HepG2 (cell line): Measurements from ENCODE around the gene TGM3. TPM values are rescaled to one million over a fixed set of nuclear protein-coding genes. Genes with fewer than 3 reads are reported as not detected.

Experiments
- BCL6 ChIP-seq: IDR thresholded peaks from 2 replicates; pipeline ENCODE4 v1.6.1; 2016; ENCODE audit warnings: missing genetic modification reagents, missing compliant biosample characterization
- ETV5 ChIP-seq: IDR thresholded peaks from 2 replicates; pipeline ENCODE4 v1.6.1; 2018; ENCODE audit warnings: missing biosample characterization, missing genetic modification reagents, inconsistent platforms, borderline replicate concordance
- FOSL2 ChIP-seq: sonication (generic); formaldehyde crosslinking; IDR thresholded peaks from 2 replicates; pipeline ENCODE4 v1.4.0; 2020; ENCODE audit warnings: missing genetic modification reagents
- HHEX ChIP-seq: IDR thresholded peaks from 2 replicates; pipeline ENCODE4 v1.6.1; 2016; ENCODE audit warnings: control low read depth
- HMG20A ChIP-seq: IDR thresholded peaks from 2 replicates; pipeline ENCODE4 v1.6.1; 2016; ENCODE audit warnings: borderline replicate concordance
- HNF4G ChIP-seq, 2 experiments: sonication (generic) in 1 of 2; formaldehyde crosslinking in 1 of 2; IDR thresholded peaks; 2 replicates each; pipeline versions ENCODE4 v1.4.0 to v1.6.1; 2011 to 2020; ENCODE audit warnings: borderline replicate concordance in 2 of 2, low read depth in 2 of 2, mild to moderate bottlenecking in 2 of 2, low read length in 1 of 2, missing genetic modification reagents in 1 of 2, moderate library complexity in 1 of 2
- HNRNPL ChIP-seq: fragments of 200-400 bp; formaldehyde crosslinking; IDR thresholded peaks from 2 replicates; pipeline ENCODE4 v1.6.1; 2017; ENCODE audit warnings: mild to moderate bottlenecking, low read depth, low read length
- KDM6A ChIP-seq: IDR thresholded peaks from 2 replicates; pipeline ENCODE4 v1.6.1; 2016; ENCODE audit warnings: low read depth
- KMT2A ChIP-seq: sonication (generic); formaldehyde crosslinking; IDR thresholded peaks from 2 replicates; pipeline ENCODE4 v1.4.0; 2020; ENCODE audit warnings: missing genetic modification reagents
- NFKB2 ChIP-seq: sonication (generic); formaldehyde crosslinking; IDR thresholded peaks from 2 replicates; pipeline ENCODE4 v1.4.0; 2020; ENCODE audit warnings: missing genetic modification reagents, borderline replicate concordance
- SOX5 ChIP-seq: IDR thresholded peaks from 2 replicates; pipeline ENCODE4 v1.6.1; 2016; ENCODE audit warnings: borderline replicate concordance
- SOX6 ChIP-seq, 2 experiments: fragments of 450-650 bp in 1 of 2; sonication (generic) in 1 of 2; formaldehyde crosslinking in 1 of 2; IDR thresholded peaks; 2 replicates each; pipeline versions ENCODE4 v1.4.0 to v1.6.1; 2017 to 2020; ENCODE audit warnings: antibody characterized with exemption in 1 of 2, mild to moderate bottlenecking in 1 of 2, missing genetic modification reagents in 1 of 2
- ZNF225 ChIP-seq: sonication (generic); formaldehyde crosslinking; IDR thresholded peaks from 2 replicates; pipeline ENCODE4 v1.4.0; 2020; ENCODE audit warnings: mild to moderate bottlenecking, missing genetic modification reagents
- ZNF644 ChIP-seq: IDR thresholded peaks from 2 replicates; pipeline ENCODE4 v1.6.1; 2016; ENCODE audit warnings: low read depth
- ZNF776 ChIP-seq: sonication (generic); formaldehyde crosslinking; IDR thresholded peaks from 2 replicates; pipeline ENCODE4 v1.4.0; 2020; ENCODE audit warnings: mild to moderate bottlenecking, missing genetic modification reagents
- polyA plus RNA-seq, 8 experiments: library from polyadenylated mRNA; depleted of rRNA in 3 of 8; stranded (reverse) in 7 of 8; unstranded in 1 of 8; fragments of >200 nt; fragmentation: Illumina TruSeq in 4 of 8; extraction: Trizol in 4 of 8; gene quantifications; 2 replicates each; pipeline versions ENCODE4 v1.2.1 to v1.2.3, GENCODE V29; 2011 to 2016; ENCODE audit warnings: low read depth in 4 of 8, missing spikeins in 1 of 8, mixed read lengths in 1 of 8; ENCODE audit not compliant: insufficient read depth in 1 of 8
- total RNA-seq, 5 experiments: library from RNA; depleted of rRNA; stranded (reverse); fragments of >200 nt; fragmentation: Illumina TruSeq; extraction: Trizol; gene quantifications; 2 replicates each; pipeline ENCODE4 v1.2.3, GENCODE V29; 2016; ENCODE audit warnings: low read depth in 1 of 5
- TF ChIP-seq, protein P1 (sequence below): sonication (generic); formaldehyde crosslinking; IDR thresholded peaks from 2 replicates; pipeline ENCODE4 v1.9.0; 2021; ENCODE audit warnings: missing genetic modification reagents, mild to moderate bottlenecking, borderline replicate concordance
- TF ChIP-seq, protein P2 (sequence below), 2 experiments: fragments of 450-650 bp in 1 of 2; sonication (generic) in 1 of 2; formaldehyde crosslinking; IDR thresholded peaks; 2 replicates each; pipeline versions ENCODE4 v1.5.0 to v1.8.0; 2020 to 2022; ENCODE audit warnings: mild to moderate bottlenecking in 1 of 2, missing genetic modification reagents in 1 of 2
- TF ChIP-seq, protein P3 (sequence below): sonication (generic); formaldehyde crosslinking; IDR thresholded peaks from 2 replicates; pipeline ENCODE4 v1.5.0; 2020; ENCODE audit warnings: mild to moderate bottlenecking, missing genetic modification reagents, moderate library complexity
- TF ChIP-seq, protein P4 (sequence below): sonication (generic); formaldehyde crosslinking; IDR thresholded peaks from 2 replicates; pipeline ENCODE4 v1.5.1; 2020; ENCODE audit warnings: mild to moderate bottlenecking, missing genetic modification reagents

TGM3 gene
- total and polyA plus RNA-seq, 2 of the 13 experiments (the other 11 are each of a cell fraction or from before 2014, with no cell fraction given), result not detected

DNA sequence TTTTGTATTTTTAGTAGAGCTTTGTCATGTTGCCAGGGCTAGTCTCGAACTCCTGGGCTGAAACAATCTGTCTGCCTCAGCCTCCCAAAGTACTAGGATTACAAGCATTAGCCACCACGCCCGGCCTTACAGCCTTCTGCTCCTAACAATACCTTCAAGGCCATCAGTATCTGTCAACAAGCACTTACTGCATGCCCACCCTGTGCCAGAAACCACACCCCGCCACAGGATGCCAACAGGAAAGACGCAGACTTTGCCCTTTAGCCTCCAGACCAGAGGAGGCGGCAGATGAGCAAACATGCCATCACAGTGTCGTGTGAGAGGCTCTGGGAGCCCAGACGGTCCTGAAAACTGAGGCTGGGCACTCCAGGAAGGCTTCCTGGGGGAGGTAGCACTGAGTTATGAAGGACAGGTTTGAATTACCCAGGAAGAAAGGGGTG, 34.7 kb upstream of the TGM3 start (continued):
- TF ChIP-seq ZNF644 (CRISPR knock-in tag) (peak; percentile 38; the same call in 1 of the 2 replicates), KMT2A (CRISPR knock-in tag) (no peak), ETV5 (CRISPR knock-in tag) (peak; percentile 32; the same call in 1 of the 2 replicates), KDM6A (CRISPR knock-in tag) (no peak), HNF4G (IDR thresholded peaks at IDR 0.05; ENCODE audit: borderline replicate concordance, low read depth, low read length) (peak; percentile 71; the same call in 1 of the 2 replicates), HNF4G (CRISPR knock-in tag; IDR thresholded peaks at IDR 0.05; ENCODE audit: borderline replicate concordance, low read depth) (peak; percentile 35; the same call in 1 of the 2 replicates), HHEX (CRISPR knock-in tag) (no peak), HMG20A (CRISPR knock-in tag) (0 out of 2 replicates have a peak, but pooled peaks have one; percentile 18), SOX5 (CRISPR knock-in tag) (peak; percentile 74; the same call in 1 of the 2 replicates), BCL6 (0 out of 2 replicates have a peak, but pooled peaks have one; percentile 27), FOSL2 (CRISPR knock-in tag) (peak; percentile 49), ZNF776 (CRISPR knock-in tag) (0 out of 2 replicates have a peak, but pooled peaks have one; percentile 35), HNRNPL (peak; percentile 86), NFKB2 (CRISPR knock-in tag) (0 out of 2 replicates have a peak, but pooled peaks have one; percentile 47), ZNF225 (CRISPR knock-in tag) (0 out of 2 replicates have a peak, but pooled peaks have one; percentile 49), SOX6 (IDR thresholded peaks at IDR 0.05) (no peak), SOX6 (CRISPR knock-in tag; IDR thresholded peaks at IDR 0.05) (peak; percentile 78)
- TF ChIP-seq, protein P1, sequence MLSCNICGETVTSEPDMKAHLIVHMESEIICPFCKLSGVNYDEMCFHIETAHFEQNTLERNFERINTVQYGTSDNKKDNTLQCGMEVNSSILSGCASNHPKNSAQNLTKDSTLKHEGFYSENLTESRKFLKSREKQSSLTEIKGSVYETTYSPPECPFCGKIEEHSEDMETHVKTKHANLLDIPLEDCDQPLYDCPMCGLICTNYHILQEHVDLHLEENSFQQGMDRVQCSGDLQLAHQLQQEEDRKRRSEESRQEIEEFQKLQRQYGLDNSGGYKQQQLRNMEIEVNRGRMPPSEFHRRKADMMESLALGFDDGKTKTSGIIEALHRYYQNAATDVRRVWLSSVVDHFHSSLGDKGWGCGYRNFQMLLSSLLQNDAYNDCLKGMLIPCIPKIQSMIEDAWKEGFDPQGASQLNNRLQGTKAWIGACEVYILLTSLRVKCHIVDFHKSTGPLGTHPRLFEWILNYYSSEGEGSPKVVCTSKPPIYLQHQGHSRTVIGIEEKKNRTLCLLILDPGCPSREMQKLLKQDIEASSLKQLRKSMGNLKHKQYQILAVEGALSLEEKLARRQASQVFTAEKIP, result no peak
- TF ChIP-seq, protein P2, sequence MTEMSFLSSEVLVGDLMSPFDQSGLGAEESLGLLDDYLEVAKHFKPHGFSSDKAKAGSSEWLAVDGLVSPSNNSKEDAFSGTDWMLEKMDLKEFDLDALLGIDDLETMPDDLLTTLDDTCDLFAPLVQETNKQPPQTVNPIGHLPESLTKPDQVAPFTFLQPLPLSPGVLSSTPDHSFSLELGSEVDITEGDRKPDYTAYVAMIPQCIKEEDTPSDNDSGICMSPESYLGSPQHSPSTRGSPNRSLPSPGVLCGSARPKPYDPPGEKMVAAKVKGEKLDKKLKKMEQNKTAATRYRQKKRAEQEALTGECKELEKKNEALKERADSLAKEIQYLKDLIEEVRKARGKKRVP (CRISPR knock-in tag; IDR thresholded peaks at IDR 0.05), result 0 out of 4 replicates have a peak, but pooled peaks of 1 of the 2 experiments have one; percentile 20
- TF ChIP-seq, protein P3, sequence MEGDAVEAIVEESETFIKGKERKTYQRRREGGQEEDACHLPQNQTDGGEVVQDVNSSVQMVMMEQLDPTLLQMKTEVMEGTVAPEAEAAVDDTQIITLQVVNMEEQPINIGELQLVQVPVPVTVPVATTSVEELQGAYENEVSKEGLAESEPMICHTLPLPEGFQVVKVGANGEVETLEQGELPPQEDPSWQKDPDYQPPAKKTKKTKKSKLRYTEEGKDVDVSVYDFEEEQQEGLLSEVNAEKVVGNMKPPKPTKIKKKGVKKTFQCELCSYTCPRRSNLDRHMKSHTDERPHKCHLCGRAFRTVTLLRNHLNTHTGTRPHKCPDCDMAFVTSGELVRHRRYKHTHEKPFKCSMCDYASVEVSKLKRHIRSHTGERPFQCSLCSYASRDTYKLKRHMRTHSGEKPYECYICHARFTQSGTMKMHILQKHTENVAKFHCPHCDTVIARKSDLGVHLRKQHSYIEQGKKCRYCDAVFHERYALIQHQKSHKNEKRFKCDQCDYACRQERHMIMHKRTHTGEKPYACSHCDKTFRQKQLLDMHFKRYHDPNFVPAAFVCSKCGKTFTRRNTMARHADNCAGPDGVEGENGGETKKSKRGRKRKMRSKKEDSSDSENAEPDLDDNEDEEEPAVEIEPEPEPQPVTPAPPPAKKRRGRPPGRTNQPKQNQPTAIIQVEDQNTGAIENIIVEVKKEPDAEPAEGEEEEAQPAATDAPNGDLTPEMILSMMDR (CRISPR knock-in tag), result peak; percentile 18; the same call in 1 of the 2 replicates
- TF ChIP-seq, protein P4, sequence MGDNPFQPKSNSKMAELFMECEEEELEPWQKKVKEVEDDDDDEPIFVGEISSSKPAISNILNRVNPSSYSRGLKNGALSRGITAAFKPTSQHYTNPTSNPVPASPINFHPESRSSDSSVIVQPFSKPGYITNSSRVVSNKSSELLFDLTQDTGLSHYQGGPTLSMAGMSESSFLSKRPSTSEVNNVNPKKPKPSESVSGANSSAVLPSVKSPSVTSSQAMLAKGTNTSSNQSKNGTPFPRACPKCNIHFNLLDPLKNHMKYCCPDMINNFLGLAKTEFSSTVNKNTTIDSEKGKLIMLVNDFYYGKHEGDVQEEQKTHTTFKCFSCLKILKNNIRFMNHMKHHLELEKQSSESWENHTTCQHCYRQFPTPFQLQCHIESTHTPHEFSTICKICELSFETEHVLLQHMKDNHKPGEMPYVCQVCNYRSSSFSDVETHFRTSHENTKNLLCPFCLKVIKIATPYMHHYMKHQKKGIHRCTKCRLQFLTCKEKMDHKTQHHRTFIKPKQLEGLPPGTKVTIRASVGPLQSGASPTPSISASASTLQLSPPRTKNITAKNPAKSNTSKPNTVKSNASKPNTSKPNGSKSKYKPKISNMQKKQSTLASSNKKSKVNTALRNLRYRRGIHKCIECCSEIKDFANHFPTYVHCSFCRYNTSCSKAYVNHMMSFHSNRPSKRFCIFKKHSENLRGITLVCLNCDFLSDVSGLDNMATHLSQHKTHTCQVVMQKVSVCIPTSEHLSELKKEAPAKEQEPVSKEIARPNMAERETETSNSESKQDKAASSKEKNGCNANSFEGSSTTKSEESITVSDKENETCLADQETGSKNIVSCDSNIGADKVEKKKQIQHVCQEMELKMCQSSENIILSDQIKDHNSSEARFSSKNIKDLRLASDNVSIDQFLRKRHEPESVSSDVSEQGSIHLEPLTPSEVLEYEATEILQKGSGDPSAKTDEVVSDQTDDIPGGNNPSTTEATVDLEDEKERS, result peak; percentile 46; the same call in 1 of the 2 replicates
